NCI-H1694 treated with DMSO at 0.1 percent for 48 hours (cell line): Measurements from ENCODE around the gene NFATC3.

Experiments
- DNase-seq: peaks from one replicate; lab custom pipeline; 2025; lab: John Stamatoyannopoulos, UW

NFATC3 gene

DNA sequence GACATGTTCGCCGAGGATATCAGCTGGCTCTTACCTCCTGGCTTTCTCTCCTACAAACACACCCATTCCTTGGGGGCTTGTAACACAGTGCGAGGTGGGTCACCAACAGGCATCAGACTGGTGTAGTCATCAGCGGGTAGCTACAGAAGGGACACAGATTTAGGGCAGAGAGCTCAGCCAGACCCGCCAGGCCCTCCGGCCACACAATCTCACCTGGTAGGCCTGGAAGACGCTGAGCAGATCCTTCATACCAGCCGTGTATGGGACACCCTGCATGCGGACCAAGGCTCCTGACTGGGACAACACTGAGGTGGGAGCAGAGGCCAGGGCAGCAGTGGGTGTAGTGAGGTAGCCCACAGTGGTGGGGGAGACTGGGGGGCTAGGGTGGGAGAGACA, 145.0 kb downstream of the NFATC3 start:
- DNase-seq = no peak

GRCh38 chr16:68230956-68231355, 145.8 kb downstream of the NFATC3 start:
- no peak for DNase-seq

- no peak for DNase-seq
Observed at GRCh38 chr16:68231384-68232136, 146.4 kb downstream of the NFATC3 start.

GRCh38 chr16:68232335-68232734, 147.2 kb downstream of the NFATC3 start:
- DNase-seq = no peak

DNA sequence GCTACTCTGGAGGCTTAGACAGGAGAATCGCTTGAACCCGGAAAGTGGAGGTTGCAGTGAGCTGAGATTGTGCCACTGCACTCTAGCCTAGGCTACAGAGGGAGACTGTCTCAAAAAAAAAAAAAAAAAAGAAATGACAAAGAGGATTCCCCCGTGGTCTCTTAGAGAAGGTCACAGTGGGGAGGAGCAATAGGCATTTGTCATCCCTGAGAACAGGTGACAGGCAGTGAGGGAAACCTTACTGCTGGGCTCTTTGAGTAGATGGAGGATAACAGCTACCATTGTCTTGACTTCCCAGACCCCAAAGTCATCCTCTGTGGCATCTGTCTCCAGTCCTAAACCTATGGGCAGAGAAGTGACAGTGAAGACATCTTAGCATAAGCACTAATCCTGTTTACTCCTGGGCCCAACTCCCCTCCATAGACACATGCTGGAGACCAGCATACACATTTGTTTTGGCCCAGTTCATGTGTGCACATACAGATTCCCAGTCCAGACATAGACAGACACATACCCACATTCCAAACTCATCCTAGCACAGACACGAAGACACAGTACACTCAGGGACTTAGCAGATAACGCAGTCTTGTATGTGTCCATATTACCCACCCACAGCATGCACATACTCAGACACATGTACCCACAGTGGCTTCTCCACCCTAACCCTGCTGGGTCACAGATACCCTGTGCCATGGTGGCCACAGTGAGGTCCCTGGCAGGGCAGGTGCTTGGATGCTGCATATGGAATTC, 148.1 kb downstream of the NFATC3 start:
- no peak for DNase-seq

DNA sequence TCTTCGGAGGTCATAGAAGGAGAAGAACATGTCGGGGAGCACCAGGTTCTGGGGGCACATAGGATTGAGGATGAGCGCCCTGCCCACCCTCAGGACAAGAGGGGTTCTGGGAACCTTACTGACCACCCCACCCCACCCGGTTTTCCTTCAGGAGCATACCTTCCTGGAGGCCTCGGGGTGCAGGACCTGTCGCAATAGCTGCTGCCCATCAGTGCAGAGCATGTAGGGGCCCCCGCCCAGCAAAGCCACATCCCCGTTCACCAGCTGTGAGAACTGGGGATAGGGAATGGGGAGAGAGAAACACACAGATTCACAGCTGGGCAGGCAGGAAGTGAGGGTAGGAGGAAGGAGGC, 148.6 kb downstream of the NFATC3 start:
- DNase-seq = no peak

- DNase-seq = no peak
Observed at GRCh38 chr16:68234188-68235107, 149.3 kb downstream of the NFATC3 start.

DNA sequence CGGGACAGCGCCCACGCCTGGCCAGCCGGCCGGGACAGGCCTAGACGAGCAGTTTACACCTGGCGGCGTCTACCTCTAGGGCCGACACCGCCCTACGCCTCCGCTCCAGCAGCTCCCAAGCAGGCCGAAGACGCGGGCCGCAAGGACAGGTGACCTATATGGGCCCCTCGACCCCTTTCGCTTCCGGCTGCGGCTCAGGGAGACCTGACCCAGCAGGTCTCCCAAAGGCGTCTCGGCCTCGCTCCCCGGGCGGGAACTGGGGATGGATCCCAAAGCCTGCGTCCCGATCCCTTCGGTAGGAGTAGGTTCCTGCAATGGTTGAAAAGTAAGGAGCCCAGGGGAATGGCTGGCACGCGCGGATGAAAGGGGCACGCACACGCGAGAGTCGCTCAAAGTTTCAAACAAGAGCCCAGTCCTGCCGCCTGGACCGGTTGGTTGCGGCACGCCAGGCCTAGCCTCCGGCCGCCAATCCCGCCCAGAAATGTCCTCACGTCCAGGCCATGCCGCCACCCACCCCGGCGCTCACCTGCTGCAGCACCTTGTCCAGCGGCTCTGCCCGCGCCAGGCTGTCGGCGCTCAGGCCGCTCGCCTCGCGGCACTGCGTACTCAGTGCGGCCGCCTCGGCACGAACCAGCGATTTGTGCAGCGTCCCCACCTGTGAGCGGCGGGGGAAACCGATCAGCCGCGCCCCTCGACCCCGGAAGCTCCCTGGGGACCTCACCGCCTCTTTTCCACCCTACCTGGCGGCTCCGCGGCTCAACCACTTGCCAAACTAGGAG, 150.1 kb downstream of the NFATC3 start:
- no peak for DNase-seq

- no peak for DNase-seq
Observed at GRCh38 chr16:68235887-68236136, 150.6 kb downstream of the NFATC3 start, which contains the start of gene ESRP2. TSS of gene ESRP2 (minus strand) at chr16:68236127. CDS start at chr16:68236045, 82 bp downstream.

DNA sequence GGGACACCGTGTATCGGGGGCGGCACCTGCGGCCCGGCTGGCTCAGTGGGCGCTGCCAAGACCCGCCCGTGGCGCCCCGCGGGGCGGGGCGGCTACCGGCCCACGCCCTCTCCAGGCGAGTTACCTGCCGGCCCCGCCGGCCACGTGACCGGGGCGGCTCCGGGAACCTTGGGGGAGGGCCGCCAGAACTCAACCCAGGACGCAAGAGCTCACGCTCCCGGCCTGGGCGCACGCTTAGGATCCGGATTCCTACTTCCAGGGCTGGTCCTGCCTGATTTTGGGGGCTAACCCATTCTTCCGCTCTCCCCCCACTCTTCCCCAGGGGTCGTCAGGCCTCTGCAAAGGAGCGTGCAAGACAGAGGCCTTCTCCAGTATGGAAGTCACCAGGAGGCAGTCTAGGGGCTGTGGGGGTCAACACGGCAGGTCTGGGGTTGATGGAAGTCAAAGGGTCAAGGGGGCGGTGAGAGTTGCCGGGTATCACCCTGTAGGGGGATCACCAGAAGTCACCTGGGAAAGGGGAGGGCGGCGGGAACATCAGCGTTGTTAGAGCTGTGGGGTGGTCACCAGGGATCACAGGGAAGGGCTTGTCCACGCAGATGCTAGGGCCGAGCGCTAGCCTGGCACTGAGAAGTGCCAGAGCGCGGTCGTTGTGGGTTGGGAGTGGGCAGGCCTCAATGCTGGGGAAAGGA, 151.1 kb downstream of the NFATC3 start:
- no peak for DNase-seq

- no peak for DNase-seq
Observed at GRCh38 chr16:68236826-68237242, 151.7 kb downstream of the NFATC3 start.

DNA sequence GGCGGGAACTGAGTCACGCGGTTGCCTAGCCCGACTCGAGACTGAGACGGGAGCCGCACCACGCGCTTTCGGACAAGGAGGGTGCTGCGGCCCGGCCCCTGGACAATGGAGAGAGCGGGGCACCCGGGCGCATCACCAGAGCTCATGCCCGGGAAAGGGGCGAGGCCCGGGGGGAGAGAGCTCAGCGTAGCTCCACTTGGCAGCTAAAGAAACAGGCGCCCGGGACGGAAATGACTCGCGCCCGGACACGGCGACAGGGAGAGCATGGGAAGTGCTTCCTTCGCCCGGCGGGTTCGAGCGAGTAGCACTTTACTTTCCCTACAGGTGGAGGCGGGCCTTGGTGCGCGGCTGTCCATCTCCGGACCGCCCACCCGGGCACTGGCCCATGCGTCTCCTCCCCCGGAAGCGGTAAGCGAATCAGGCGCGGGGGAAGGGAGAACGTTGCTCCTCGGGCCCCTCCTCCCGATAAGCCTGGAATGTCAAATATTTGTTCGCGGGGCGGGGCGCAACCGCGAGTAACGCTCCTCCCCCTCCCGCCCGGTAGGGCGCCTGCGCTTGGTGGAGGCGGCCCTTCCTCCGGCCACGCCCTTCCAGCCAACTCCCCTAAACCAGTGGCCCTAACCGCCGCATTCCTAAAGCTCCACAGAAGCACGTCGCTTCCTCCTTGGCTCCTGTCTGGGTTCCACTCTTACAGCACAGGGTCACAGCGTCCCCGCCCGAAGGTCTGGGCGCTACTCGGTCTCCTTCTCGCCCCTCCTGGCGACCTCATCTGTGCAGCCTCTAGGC, 152.3 kb downstream of the NFATC3 start:
- DNase-seq = peak; percentile 79

DNA sequence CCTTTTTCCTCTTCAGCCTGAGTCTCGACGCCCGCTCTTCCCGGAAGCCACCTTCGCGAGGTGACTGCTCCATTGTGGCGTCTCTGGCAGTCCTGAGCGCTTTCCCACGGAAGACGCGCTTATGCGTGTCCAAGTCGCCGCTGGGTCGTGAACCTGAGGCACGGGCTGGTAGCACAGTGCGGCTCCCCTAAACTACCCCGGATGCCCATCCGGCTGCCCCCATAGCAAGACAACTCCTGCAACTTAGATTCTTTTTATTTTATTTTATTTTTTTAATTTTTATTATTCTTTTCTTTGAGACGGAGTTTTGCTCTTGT, 152.8 kb downstream of the NFATC3 start:
- no peak for DNase-seq

DNA sequence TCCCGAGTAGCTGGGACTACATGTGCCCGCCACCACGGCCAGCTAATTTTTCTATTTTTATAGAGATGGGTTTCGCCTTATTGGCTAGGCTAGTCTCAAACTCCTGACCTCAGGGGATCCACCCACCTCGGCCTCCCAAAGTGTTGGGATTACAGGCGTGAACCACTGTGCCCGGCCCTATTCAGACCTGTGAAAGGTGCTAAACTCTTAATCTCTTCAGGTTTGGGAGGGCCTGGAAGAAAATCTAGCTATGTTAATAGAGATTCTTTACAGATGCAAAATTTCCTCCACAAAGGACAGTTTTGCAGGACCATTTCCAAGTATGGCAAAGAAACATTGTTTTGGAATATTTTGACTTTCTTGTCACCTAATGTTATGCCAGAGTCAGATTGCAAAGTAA, 156.9 kb downstream of the NFATC3 start:
- no peak for DNase-seq

- DNase-seq = no peak
Observed at GRCh38 chr16:68242926-68243858, 158.0 kb downstream of the NFATC3 start.

DNA sequence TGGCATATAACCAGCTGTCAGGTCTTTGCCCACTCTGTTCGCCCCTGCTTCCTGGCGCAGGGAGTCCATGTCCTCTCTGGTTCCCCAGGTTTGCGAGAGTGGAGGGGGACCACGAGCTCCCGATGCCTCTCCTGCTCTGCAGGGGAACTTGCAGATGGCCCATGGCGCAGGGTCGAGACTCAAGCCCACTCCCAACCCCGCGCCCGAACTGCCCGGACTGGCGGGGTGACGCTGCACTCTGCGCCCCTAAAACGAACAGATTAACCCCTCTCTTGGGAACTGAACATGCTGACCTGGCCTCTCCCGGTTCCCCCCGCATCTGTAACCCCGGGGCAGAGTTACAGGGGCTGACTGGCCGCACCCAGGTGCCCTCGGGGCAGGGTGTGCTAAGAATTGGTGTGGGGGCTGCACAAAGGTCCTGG, 159.3 kb downstream of the NFATC3 start:
- no peak for DNase-seq

GRCh38 chr16:68244903-68245853, 160.0 kb downstream of the NFATC3 start, which contains the start of gene PLA2G15:
TSS of gene PLA2G15 (plus strand) at chr16:68245373. CDS start at chr16:68245427, 54 bp downstream.
- DNase-seq = peak; percentile 69

GRCh38 chr16:68246121-68246520, 161.0 kb downstream of the NFATC3 start:
- DNase-seq = no peak
